DOHH2 (cell line): ENCODE measurements around the gene PRR30.

Source experiments
- H3F3A ChIP-seq: fragments of 200-600 bp; sonication (generic), shearing (Covaris generic); 2 replicates; pipeline ENCODE4 v1.6.0; 2016; ENCODE audit warnings: antibody characterized with exemption, mild to moderate bottlenecking; ENCODE audit not compliant: control insufficient read depth, insufficient read depth
- H3K27ac ChIP-seq: fragments of 200-600 bp; sonication (generic); 2 replicates; pipeline ENCODE4 v1.5.1; 2014; ENCODE audit warnings: low read depth, mild to moderate bottlenecking, low read length, moderate library complexity
- H3K27me3 ChIP-seq: fragments of 200-600 bp; sonication (generic); 2 replicates; pipeline ENCODE4 v1.6.1; 2014; ENCODE audit warnings: mild to moderate bottlenecking, low read length, mixed read lengths; ENCODE audit not compliant: control insufficient read depth
- H3K36me3 ChIP-seq: fragments of 200-600 bp; sonication (generic); 2 replicates; pipeline ENCODE4 v1.6.1; 2014; ENCODE audit warnings: mild to moderate bottlenecking, low read length, moderate library complexity, mixed read lengths; ENCODE audit not compliant: control insufficient read depth
- H3K4me1 ChIP-seq: fragments of 200-600 bp; sonication (generic); 2 replicates; pipeline ENCODE4 v1.6.1; 2014; ENCODE audit warnings: mild to moderate bottlenecking, low read length, mixed read lengths; ENCODE audit not compliant: control insufficient read depth
- H3K4me2 ChIP-seq: fragments of 200-600 bp; sonication (generic); 2 replicates; pipeline ENCODE4 v1.6.0; 2014; ENCODE audit warnings: mild to moderate bottlenecking, low read length, moderate library complexity
- H3K4me3 ChIP-seq: fragments of 200-600 bp; sonication (generic); 2 replicates; pipeline ENCODE4 v1.5.1; 2014; ENCODE audit warnings: mild to moderate bottlenecking, low read length, mixed read lengths
- H3K79me2 ChIP-seq: fragments of 200-600 bp; sonication (generic); 2 replicates; pipeline ENCODE4 v1.6.1; 2014; ENCODE audit warnings: mild to moderate bottlenecking, low read length, mixed read lengths; ENCODE audit not compliant: control insufficient read depth
- H3K9me2 ChIP-seq: fragments of 200-600 bp; sonication (generic); replicated peaks from 2 replicates; pipeline ENCODE4 v1.6.1; 2014; ENCODE audit warnings: mild to moderate bottlenecking, low read length, mixed read lengths; ENCODE audit not compliant: control insufficient read depth
- H3K9me3 ChIP-seq: fragments of 200-600 bp; sonication (generic); 2 replicates; pipeline ENCODE4 v1.6.1; 2014; ENCODE audit warnings: antibody characterized with exemption, low read length, mixed read lengths; ENCODE audit not compliant: control insufficient read depth, insufficient read depth
- H4K20me1 ChIP-seq: fragments of 200-600 bp; sonication (generic); 2 replicates; pipeline ENCODE4 v1.6.0; 2014; ENCODE audit warnings: low read depth, mild to moderate bottlenecking, antibody characterized with exemption, low read length, moderate library complexity; ENCODE audit not compliant: control insufficient read depth, insufficient read depth
- CTCF ChIP-seq: fragments of 200-600 bp; sonication (generic); IDR thresholded peaks from one replicate; pipeline ENCODE4 v1.5.1; 2014; ENCODE audit warnings: antibody characterized with exemption, mild to moderate bottlenecking, low read depth, low read length; ENCODE audit not compliant: poor library complexity, severe bottlenecking
- EZH2phosphoT487 ChIP-seq: fragments of 200-600 bp; sonication (generic); IDR thresholded peaks from 2 replicates; pipeline ENCODE4 v1.6.1; 2017; ENCODE audit warnings: borderline replicate concordance, mild to moderate bottlenecking, antibody characterized with exemption, low read length, moderate library complexity, mixed read lengths

PRR30 gene

GRCh38 chr2:27089111-27089954, 49.9 kb downstream of the PRR30 start:
- H3F3A ChIP-seq: no peaks in the 10 kb centered on the region
- H3K9me3 ChIP-seq: no peaks in the 10 kb centered on the region
- H3K4me3 ChIP-seq: no peak overlapping the region
- TF ChIP-seq EZH2phosphoT487: no peak
- no peak for TF ChIP-seq CTCF
- H3K36me3 ChIP-seq: no peaks in the 10 kb centered on the region
- H3K27me3 ChIP-seq: no peaks in the 10 kb centered on the region
- H3K4me1 ChIP-seq: peaks cover 23% of the 10 kb centered on the region
- H3K27ac ChIP-seq: no peak overlapping the region
- H3K9me2 ChIP-seq: no peaks in the 10 kb centered on the region
- H3K79me2 ChIP-seq: no peaks in the 10 kb centered on the region
- no peaks in the 10 kb centered on the region for H4K20me1 ChIP-seq
- H3K4me2 ChIP-seq: no peak overlapping the region

GRCh38 chr2:27088634-27089033, 50.6 kb downstream of the PRR30 start:
- Histone ChIP-seq H3K27me3 (no peaks in the 10 kb centered on the region), H3K79me2 (no peaks in the 10 kb centered on the region), H3K9me2 (no peaks in the 10 kb centered on the region), H3K36me3 (no peaks in the 10 kb centered on the region), H3K4me1 (peaks cover 23% of the 10 kb centered on the region), H3K27ac (no peak overlapping the region), H3K4me3 (no peak overlapping the region), H3F3A (no peaks in the 10 kb centered on the region), H4K20me1 (no peaks in the 10 kb centered on the region), H3K9me3 (no peaks in the 10 kb centered on the region), H3K4me2 (no peak overlapping the region)
- no peak for TF ChIP-seq CTCF
- no peak for TF ChIP-seq EZH2phosphoT487

GRCh38 chr2:27087823-27088410, 51.3 kb downstream of the PRR30 start:
- no peak overlapping the region for H3K27ac ChIP-seq
- peak overlapping the region; percentile 94 for H3K4me2 ChIP-seq
- H3K27me3 ChIP-seq: no peaks in the 10 kb centered on the region
- no peaks in the 10 kb centered on the region for H3F3A ChIP-seq
- H3K9me3 ChIP-seq: no peaks in the 10 kb centered on the region
- no peaks in the 10 kb centered on the region for H4K20me1 ChIP-seq
- TF ChIP-seq CTCF: no peak
- no peak for TF ChIP-seq EZH2phosphoT487
- H3K4me1 ChIP-seq: peaks cover 23% of the 10 kb centered on the region
- peak overlapping the region; percentile 78; the same call in 1 of the 2 replicates for H3K4me3 ChIP-seq
- no peaks in the 10 kb centered on the region for H3K36me3 ChIP-seq
- H3K79me2 ChIP-seq: no peaks in the 10 kb centered on the region
- H3K9me2 ChIP-seq: no peaks in the 10 kb centered on the region
